Measurements from ENCODE around the gene NEK5.

- TF ChIP-seq CTCF (conservative IDR thresholded peaks at IDR 0.05) (no peak), ZFX (IDR thresholded peaks at IDR 0.05) (no peak)
Observed at GRCh38 chr13:52004511-52005170, 124.2 kb downstream of the NEK5 start.

All from C4-2B (cell line).